HG02588 (cell line): Measurements from ENCODE around the gene CIB4.
"Not testable (repeated sequence)": the region's sequence is repeated elsewhere in the genome, so short reads cannot be mapped to it uniquely, and the experiment has no call there.

Source experiments
- ATAC-seq: cut with Tn5 transposase; IDR thresholded peaks from one replicate; pipeline ENCODE4 v1.9.1; 2021; ENCODE audit warnings: mild to moderate bottlenecking, moderate library complexity; ENCODE audit not compliant: unreplicated experiment

Gene CIB4

GRCh38 chr2:26668041-26668440, 26.9 kb upstream of the CIB4 start:
- ATAC-seq: no peak

- no peak for ATAC-seq
Observed at GRCh38 chr2:26666671-26667070, 25.5 kb upstream of the CIB4 start.

- not testable (repeated sequence) for ATAC-seq
Observed at GRCh38 chr2:26665296-26665695, 24.1 kb upstream of the CIB4 start.

GRCh38 chr2:26660363-26660962, 19.3 kb upstream of the CIB4 start:
- ATAC-seq: no peak

- ATAC-seq: no peak
Observed at GRCh38 chr2:26658691-26659346, 17.7 kb upstream of the CIB4 start.

GRCh38 chr2:26657265-26657664, 16.1 kb upstream of the CIB4 start:
- ATAC-seq: no peak

GRCh38 chr2:26655611-26656195, 14.5 kb upstream of the CIB4 start:
- no peak for ATAC-seq

- ATAC-seq: not testable (repeated sequence)
Observed at GRCh38 chr2:26655120-26655519, 14.0 kb upstream of the CIB4 start.

- ATAC-seq: no peak
Observed at GRCh38 chr2:26654061-26654340, 12.8 kb upstream of the CIB4 start.

GRCh38 chr2:26653207-26654060, 12.3 kb upstream of the CIB4 start:
- no peak for ATAC-seq

- no peak for ATAC-seq
Observed at GRCh38 chr2:26652361-26653041, 11.3 kb upstream of the CIB4 start.

GRCh38 chr2:26651799-26652198, 10.6 kb upstream of the CIB4 start:
- ATAC-seq: no peak

GRCh38 chr2:26651470-26651771, 10.3 kb upstream of the CIB4 start:
- no peak for ATAC-seq

GRCh38 chr2:26650713-26651469, 9.7 kb upstream of the CIB4 start:
- no peak for ATAC-seq

- ATAC-seq: no peak
Observed at GRCh38 chr2:26649992-26650712, 9.0 kb upstream of the CIB4 start.

GRCh38 chr2:26649322-26649721, 8.2 kb upstream of the CIB4 start:
- no peak for ATAC-seq

- ATAC-seq: no peak
Observed at GRCh38 chr2:26648516-26648915, 7.3 kb upstream of the CIB4 start.

GRCh38 chr2:26647981-26648380, 6.8 kb upstream of the CIB4 start:
- no peak for ATAC-seq

GRCh38 chr2:26646986-26647672, 6.0 kb upstream of the CIB4 start:
- no peak for ATAC-seq
